Activated T-cell treated with anti-CD3 and anti-CD28 coated beads for 24 hours (primary cell): Measurements from ENCODE around the gene MRPL44.

Experiments used
- DNase-seq: peaks from one replicate; pipeline ENCODE4 v3.0.0-alpha.2; 2020; ENCODE audit warnings: low read depth

MRPL44 gene

DNA sequence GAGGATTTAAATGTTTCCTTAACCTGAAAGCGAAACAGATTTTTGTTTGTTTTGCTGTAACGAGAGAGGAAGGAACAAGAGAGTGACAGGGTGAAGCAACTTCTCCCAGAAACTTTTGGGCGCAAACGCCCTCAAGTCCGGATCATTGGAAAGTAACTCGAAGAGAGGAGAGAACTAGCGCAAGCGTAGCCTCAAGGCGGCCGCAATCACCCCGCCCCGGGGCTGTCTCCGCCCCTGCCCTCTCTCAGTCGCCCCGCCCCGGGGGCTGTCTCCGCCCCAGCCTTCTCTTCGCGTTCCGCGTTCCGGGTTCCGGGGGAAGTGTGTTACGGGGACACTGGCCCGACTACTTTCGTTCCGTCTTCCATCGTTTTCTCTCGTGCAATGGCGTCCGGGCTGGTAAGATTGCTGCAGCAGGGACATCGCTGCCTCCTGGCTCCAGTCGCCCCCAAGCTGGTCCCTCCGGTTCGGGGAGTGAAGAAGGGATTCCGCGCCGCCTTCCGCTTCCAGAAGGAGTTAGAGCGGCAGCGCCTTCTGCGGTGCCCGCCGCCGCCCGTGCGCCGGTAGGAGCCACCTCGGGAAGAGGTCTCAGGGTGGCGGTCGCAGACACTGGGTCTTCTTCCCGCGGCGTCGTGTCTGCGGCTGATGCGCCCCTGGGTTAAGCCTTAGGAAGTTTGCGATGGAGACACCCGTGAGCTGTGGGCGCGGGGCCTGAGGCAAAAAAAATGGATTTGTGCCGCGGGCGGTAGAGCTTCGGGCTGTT lies at the start of gene MRPL44:
Gene MRPL44, plus strand, starts transcription at position 372 of the 760 bp plus-strand sequence. Its CDS starts 10 bp downstream, at position 382.
- peak; percentile 96 for DNase-seq

DNA sequence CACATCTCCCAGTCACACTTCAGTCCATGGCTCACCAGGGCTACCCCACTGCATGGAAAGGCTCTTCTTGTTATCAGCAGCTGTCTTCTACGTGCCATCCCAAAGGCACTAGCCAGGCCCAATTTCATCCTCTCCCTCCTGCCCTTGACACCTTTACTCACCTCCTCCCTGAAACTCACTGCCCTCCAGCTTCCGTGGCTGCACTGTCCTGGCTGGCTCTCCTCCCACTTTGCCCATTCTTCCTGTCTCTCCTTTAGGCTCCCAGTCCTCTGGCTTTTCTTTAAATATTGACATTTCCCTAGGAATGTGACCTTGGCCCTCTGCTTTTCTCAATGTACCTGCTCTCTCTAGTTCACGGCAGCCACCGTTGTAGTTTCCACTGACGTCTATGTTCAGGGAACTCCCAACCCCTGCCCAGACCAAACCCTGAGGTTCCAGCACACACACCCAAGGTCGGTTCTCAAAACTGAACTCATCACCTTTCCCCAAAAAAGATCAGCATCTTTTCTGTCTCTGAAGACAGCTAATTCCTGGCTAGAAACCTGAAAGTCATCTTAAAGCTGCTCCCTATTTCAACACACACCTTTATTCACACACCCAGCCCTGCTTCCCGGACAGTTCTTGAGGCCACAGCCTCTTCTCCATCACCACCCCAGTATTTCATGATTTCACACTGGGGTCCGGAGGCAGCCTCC lies 48.8 kb upstream of the MRPL44 start:
- DNase-seq, result no peak

DNA sequence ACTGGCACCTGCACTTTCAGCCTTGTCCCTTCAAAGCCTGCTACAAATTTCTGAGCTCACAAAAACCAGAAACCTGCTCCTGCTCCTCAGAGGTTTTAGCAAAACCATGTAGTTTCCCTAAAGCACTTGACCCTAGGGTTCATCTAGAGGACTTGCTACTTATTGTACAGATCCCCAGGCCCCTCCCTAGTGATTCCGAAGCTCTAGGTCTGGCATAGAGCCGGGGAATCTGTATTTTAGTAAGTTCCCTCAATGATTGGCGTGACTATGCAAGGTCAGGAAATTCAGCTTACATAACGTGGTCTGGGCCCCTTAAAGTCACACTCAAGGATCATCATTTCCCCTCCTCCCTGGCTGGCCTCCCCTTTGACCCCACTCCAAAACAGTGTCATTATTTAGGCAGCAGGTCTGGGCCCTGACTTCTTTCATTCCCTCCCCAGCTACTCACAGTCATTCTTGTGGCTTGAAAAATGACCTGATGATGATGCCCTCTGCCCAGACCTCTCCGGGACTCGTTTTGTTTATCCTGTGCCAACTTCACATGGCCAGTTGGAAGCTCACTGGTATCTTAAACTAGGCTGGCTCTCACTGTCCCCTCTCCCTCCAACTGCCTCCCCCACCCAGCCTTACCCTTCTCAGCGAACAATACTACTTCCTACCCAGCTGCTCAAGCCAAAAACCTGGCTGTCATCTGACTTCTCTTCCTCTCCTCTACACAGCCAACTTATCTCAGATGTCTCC lies 48.1 kb upstream of the MRPL44 start:
- DNase-seq, result no peak

DNA sequence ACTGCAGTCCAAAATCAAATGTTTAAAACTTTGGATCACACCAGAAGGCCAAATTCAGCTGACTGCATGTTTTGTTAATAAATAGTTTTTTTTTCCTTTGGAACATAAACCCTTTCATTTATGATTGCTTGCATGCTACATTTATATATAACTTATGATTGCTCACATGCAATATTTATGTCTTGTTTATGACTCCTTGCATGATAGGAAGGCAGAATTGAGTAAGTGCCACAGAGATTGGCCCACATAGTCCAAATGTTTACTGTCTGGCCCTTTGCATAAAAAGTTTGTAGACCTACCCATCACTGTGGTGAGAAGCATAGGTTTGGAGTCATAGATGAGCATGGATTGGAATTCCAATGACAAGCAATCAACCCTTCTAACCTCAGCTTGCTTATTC lies 42.9 kb upstream of the MRPL44 start:
- DNase-seq, result no peak

DNA sequence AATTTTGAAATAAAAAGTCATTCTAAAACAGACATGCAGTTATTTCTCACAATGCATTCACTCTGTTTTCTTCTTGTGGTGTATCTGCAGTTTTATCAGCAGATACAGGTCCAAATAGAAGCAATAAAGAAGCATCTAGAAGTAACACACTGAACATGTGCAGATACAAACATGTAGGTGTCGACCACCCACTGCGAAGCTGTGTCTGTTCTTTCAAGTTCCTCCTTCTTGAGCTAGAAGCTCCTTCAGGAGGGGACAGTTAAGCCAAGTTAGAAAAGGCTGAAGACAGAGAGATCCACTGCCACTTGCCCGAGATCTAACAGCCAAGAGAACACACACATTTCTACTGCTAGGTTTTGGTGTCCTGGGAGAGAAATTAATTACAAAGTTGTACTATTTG lies 42.2 kb upstream of the MRPL44 start:
- no peak for DNase-seq

DNA sequence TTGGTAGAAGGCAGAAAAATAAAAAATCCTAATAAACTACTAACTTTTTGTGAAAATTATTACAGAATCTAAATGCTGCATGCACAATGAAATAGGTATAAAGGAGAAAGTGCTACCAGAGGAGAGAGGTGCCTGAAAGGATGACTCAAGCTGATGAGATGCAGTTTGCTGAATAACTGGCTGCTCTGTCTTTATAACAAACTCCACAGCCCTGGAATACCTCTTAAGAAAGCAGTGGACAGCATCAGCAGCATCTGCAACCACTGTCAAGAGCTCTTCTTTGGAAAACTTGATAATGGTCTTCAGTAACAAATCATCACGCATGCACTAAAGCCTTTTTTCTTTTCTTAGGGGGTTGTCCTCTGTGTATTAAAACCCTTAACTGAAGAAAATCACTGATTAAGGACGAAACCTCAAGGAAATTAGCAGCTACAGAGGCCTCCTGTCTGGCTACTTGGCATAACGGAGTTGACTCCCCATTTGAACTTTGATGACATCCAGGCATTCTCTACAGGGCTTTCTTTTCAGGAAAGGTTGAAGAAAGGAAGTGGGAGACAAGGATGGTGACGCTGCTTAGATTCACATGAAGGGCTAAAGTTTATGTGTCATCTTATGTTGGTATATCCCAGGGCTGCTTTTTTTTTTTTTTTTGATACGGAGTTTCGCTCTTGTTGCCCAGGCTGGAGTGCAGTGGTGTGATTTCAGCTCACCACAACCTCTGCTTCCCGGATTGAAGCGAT lies 40.9 kb upstream of the MRPL44 start:
- no peak for DNase-seq

DNA sequence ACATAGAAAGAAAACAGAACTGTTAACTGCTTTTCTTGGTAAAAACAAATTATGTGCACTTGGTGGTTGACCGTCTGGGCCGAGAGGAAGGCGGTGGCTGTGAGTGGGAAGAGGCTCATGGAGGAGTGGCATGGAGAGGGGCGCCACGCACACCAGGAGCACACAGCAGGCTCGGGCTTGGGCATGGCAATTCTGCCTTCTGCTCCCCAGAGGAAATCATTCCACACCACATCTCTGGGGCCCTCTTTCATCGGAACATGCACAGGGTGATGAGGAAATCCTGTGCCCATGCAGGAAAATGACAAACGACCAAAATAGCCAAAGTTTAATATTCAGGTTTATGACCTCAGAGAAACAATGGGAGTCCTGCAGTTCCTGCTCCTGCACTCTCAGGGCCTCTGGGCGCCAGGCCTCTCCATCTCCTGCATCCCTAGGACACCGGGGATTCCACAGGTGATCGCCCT lies 38.6 kb upstream of the MRPL44 start:
- no peak for DNase-seq

DNA sequence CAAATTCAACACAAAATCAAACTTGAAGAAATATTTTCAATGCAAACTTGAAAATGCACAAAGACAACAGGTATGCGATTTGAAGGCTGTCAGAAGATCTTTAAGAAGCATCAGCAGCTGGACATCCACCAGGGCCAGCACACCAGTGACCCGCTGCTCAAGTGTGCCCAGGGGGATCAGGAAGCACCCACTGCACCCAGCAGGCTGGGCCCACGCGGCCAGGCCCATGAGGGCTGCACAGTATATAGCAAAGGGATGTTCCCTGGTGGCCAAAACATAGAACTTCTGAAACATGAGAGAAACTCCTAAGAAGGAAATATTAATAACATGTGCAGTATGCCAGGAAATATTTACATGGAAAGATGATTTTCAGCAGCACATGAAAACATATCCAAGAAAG lies 37.2 kb upstream of the MRPL44 start:
- no peak for DNase-seq

DNA sequence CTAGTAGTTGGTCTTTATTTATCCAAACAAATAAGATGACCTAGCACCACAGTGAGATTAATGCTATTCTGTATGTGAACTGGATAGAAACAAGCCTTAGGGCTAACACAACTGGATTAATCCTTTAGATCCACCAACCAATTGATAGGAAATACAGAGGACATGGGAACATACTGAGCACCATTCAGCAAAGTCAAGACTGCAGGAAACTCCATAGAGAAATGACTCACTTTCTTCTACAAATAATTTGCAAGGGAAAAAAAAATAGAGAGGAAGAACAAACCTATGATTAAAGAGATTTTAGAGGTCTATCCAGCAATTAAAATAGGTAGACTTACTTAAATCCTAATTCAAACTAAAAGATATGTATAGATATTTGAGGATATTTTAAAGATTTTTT lies 36.1 kb upstream of the MRPL44 start:
- DNase-seq, result no peak

DNA sequence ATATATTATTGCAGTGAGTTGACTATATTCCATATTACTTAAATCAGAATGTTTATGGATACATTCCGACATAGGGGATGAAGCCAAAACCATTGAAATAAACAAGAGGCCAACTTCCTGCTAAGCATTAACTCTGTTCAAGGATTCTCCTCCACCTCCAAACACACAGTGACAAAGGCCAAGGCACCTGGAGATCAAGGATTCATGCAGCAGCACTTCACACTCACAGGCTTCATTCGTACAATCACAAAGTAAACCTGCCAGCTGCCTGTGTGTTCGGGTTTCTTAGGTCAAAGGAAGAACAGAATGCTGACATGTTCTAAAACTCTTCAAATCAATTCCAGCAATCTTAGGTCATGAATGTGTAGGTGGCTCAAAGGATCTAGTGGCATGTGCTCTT lies 35.0 kb upstream of the MRPL44 start:
- no peak for DNase-seq

DNA sequence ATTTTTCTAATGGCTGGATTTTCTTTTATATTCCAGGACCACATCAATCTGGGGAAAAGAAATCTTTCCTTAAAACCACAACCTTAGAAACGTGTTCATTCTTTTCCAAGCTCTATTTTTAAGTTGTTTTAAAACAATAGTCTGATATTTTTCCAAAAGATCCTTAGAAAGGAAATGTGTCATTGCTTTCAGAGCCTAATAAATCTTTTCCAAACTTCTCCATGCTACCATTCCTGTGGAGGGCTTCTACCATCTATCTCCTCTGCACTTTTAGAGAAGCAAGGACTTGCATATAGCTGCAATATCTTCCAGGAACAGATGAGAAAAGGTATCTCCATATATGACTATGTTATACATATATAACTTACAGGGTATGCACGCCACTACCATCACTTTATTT lies 33.3 kb upstream of the MRPL44 start:
- DNase-seq, result no peak

DNA sequence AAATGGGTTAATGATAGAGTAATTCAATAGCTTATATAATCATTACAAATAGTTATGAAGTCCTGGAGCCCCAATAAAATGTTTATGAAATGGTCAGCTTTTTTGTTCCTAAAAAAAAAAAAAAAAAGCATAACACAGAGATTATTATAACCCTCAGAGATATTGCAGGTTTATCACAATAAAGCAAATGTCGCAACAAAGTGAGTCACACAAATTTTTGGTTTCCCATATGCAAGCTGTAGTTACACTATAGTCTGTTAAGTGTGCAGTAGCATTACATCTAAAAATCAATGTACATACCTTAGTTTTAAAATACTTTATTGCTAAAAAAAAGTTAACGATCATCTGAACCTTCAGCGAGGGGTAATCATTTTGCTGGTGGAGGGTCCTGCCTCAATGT lies 32.2 kb upstream of the MRPL44 start:
- no peak for DNase-seq

DNA sequence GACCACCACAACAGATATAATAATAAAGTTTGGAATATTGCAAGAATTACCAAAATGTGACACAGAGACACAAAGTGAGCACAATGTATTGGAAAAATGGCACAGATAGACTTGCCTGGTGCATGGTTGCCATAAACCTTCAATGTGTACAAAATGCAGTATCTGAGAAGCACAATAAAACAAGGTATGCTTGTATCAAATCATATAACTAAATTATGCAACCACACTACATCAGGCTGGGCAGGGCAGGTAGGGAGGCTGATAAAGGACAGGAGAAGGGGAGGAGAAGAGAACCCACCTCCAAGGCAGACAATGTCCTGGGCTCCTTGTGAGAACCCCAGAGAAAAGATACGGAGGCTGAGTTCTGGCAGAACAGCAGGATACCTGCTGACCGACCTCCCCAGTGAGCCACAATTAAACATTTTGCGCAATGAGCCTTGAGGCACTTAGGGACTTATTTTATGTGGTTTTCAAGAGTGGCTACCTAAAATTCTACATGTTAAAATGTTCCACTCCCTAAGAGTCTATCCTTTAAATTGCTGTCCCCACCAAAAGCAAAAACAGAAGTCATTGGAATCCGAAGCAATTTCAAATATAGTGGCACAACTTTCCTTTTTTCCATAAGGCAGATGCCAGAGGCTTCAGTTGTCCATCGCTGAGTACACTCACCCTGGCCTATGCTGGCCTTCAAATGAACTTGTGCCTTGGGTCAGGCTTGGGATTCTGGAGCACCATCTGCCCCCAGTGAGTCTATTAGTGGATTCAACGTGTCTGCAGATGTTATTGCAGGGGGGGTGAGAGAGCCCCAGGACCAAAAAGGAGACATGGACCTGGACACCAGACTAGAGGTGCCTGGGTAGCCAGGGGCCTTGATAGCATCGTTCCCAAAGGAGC lies 28.9 kb upstream of the MRPL44 start:
- DNase-seq, result no peak

DNA sequence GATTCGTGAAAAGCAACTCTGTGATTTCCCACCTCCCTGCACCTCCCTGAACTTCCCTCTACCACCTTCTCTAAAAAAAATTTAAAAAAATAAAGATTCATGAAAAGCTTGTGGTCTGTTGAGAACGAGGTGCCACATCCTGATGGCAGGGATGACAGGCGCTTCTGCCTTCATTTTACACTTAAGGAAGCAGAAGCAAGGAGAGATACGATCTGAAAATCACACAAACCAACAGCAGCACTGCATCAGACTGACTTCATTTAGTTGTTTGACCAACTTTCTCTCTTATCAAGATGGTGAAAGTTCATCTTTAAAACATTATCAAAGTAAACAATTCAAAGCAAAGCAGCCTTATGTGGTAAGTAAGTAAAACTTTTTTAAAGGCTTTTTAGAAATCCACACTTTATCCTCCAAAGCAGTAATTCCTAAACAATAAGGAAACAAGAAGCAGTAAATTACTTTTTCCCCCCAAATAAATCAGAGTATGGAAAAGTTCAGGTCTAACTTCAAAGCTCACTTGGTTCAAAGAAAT lies 27.6 kb upstream of the MRPL44 start:
- no peak for DNase-seq

DNA sequence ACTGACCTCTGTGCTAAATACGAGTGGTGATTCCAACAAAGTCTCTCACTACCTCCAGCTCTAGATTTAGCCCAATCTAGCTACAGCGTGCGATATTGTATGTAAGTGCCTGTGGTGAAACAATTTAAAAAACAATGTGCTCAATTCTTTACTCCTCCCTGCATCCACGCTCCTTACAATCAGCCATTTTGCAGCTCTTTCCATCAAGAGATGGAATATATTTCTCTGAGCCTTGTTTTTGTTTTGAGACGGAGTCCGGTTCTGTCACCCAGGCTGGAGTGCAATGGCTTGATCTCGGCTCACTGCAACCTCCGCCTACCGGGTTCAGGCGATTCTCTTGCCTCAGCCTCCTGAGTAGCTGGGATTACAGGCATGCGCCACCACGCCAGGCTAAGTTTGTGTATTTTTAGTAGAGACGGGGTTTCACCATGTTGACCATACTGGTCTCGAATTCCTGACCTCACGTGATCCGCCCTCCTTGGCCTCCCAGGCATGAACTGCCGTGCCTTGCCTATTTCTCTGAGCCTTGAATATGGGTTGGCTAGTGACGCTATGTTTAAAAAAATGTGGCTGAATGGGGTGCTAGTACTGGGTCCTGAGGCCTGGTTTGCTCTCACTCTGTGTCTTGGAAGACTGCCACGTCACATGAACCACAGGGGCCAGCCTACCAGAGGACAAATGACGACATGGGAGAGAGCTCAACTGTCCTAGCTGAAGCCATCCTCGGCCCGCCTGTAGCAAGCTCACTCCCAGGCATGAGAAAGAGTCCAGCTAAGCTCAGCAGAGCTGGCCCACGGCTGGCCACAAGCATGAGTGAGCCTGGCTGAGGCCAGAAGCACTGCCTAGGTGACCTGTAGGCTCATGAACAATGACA lies 26.9 kb upstream of the MRPL44 start:
- DNase-seq, result no peak

DNA sequence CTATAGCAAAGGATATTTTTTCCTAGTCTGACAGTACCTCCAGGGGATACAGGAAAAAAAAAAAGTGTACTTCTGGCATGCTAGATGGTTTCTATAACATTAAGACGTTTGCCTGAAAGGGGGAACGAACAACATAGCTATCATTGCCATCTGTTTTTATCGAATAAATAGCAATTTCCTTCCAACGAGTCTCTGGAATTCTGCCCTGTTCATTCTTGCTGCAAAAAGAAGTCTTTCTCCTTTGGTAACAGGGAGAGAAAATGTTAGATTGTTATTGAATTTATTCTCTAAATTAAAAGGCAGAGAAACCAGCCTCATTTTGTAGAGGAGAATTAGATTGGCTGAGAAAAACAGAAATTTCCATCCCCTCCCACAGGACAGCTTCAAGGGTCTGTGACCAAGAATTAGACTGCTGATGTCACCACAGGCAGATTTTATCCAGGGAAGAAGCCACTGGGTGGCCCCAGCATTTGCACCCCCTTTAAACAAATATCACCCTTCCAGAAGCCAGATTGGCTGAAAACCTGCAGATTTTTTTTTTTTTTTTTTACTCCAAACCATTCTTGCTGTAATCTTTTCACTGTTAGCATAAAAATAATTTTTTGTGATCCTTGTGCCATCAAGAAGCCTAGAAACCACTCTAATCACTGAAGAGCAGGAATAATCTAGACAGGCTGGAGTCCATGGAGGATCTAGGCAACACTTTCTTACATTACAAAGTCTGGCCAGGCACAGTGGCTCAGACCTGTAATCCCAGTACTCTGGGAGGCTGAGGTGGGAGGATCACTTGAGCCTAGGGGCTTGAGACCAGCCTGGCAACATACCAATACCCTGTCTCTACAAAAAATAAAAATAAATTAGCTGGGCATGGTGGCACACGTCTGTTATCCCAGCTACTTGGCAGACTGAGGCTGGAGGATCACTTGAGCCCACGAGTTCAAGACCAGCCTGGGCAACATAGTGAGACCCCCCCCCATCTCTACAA lies 24.2 kb upstream of the MRPL44 start:
- DNase-seq, result no peak

DNA sequence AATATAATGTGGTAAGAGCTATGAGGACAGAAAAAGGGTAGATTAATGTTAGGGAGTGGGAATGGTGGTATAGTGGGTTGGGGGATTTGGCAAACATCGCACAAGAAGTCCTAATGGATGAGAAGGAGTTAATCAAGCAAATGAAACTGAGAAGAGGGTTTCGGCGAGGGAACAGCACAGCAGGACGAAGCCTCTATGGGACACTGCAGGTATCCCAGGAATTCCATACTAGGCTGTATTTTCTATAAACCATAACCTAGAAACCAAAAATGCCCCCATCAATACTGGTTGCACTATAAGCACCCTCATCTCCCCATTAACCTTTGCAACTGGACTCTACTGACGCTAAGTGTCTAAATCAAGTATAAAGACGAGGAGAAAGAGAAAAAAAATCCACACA lies 22.4 kb upstream of the MRPL44 start:
- DNase-seq, result no peak

DNA sequence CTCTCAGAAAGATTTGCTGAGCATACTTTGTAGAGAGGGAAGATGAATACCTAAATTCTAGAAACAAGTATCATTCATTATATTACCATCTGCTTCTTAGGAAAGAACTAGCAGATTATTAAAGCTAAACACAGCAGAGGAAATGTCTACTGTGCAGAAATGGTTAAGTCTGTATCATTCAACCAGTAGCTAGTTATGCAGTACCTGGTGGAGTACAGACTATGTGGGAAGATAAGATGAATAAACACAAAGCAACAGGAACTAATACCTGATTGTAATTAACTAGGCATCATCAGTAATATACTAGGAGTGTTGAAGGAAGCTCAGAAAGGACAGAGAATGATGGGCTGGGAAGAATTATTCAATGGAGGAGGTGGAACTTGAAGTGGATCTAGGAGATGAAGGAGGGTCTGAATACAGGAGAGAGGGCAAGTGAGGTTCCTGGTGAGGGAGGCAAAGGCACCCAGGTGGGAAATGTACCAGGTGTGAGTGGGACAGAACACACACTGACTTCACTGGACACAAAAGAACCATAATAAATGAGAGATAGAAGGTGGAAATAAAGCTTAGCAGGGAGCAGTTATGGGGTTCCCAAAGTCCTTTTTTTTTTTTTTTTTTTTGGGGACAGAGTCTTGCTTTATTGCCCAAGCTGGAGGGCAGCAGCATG lies 21.7 kb upstream of the MRPL44 start:
- DNase-seq, result no peak
